CD4-positive, alpha-beta T cell (primary cell): ENCODE data around the gene OXNAD1. TPM values are rescaled to one million over a fixed set of nuclear protein-coding genes. Genes with fewer than 3 reads are reported as not detected.
A peak's percentile ranks its signal among the peaks of the same experiment; 100 is the strongest.

Source experiments
- ATAC-seq: fragments of 200-7000 bp; cut with Tn5 transposase; one replicate; pipeline ENCODE4 v1.10.0; 2022; ENCODE audit warnings: mild to moderate bottlenecking; ENCODE audit not compliant: poor library complexity
- CTCF ChIA-PET: fragments of 350-600 bp; sonication (Branson Sonifier 250); formaldehyde crosslinking; loops from one replicate; lab custom pipeline; 2021; ENCODE audit warnings: antibody characterized with exemption, inconsistent platforms; lab: Charles Lee
- POLR2A ChIA-PET: fragments of 350-600 bp; sonication (Branson Sonifier 250); formaldehyde crosslinking; loops from one replicate; lab custom pipeline; 2021; ENCODE audit warnings: antibody characterized with exemption, inconsistent platforms; lab: Charles Lee
- DNase-seq, 14 experiments: peaks; one replicate each; pipeline ENCODE4 v3.0.0-alpha.2; 2013 to 2020; ENCODE audit warnings: mixed read lengths in 2 of 14
- H3K27ac ChIP-seq, 2 donors: one replicate each; pipeline versions ENCODE4 v1.5.1 to v1.7.0; 2013; ENCODE audit warnings: low read length in 2 of 2, low read depth in 1 of 2, mild to moderate bottlenecking in 1 of 2
- H3K27me3 ChIP-seq, 2 experiments: 1 replicate in 1 of 2; 2 replicates in 1 of 2; pipeline versions ENCODE4 v1.6.1 to v1.7.0; 2013; ENCODE audit warnings: low read length in 2 of 2, control low read depth in 1 of 2, mild to moderate bottlenecking in 1 of 2, moderate library complexity in 1 of 2; ENCODE audit not compliant: insufficient read depth in 2 of 2, control insufficient read depth in 1 of 2
- H3K36me3 ChIP-seq: one replicate; pipeline ENCODE4 v1.6.1; 2013; ENCODE audit warnings: low read length, control low read depth; ENCODE audit not compliant: insufficient read depth
- H3K4me1 ChIP-seq: one replicate; pipeline ENCODE4 v1.6.1; 2013; ENCODE audit warnings: low read length, control low read depth; ENCODE audit not compliant: insufficient read depth
- H3K4me3 ChIP-seq: one replicate; pipeline ENCODE4 v1.5.1; 2013; ENCODE audit warnings: mild to moderate bottlenecking, low read length, moderate library complexity
- H3K9me3 ChIP-seq, 2 experiments: 1 replicate in 1 of 2; 2 replicates in 1 of 2; pipeline versions ENCODE4 v1.6.1 to v1.7.0; 2013; ENCODE audit warnings: low read length in 2 of 2, mild to moderate bottlenecking in 2 of 2, control low read depth in 1 of 2, moderate library complexity in 1 of 2; ENCODE audit not compliant: control insufficient read depth in 1 of 2, insufficient read depth in 1 of 2
- H3K27ac Mint-ChIP-seq: one replicate; pipeline ENCODE4 v1.8.0; 2020; ENCODE audit warnings: mixed read lengths
- H3K27me3 Mint-ChIP-seq: one replicate; pipeline ENCODE4 v1.8.0; 2021; ENCODE audit warnings: mixed read lengths
- H3K36me3 Mint-ChIP-seq: one replicate; pipeline ENCODE4 v1.8.0; 2021; ENCODE audit warnings: low read depth, mixed read lengths
- H3K4me1 Mint-ChIP-seq: one replicate; pipeline ENCODE4 v1.8.0; 2021; ENCODE audit warnings: low read depth, mixed read lengths
- H3K4me3 Mint-ChIP-seq: one replicate; pipeline ENCODE4 v1.8.0; 2020; ENCODE audit warnings: mild to moderate bottlenecking, mixed read lengths
- H3K9me3 Mint-ChIP-seq: one replicate; pipeline ENCODE4 v1.8.0; 2020; ENCODE audit warnings: mixed read lengths
- intact Hi-C, 2 experiments: fragments of 100-400 bp; cut with DNase I in 1 of 2; cut with micrococcal nuclease in 1 of 2; formaldehyde crosslinking; loops; one replicate each; pipeline versions ENCODE4 v1.15.1 to v1.9.0; 2023 to 2025; cut with DNase I, micrococcal nuclease
- total RNA-seq, 174 experiments: library from RNA in 2 of 174; stranded (reverse) in 2 of 174; gene quantifications; one replicate each; pipeline ENCODE4 v1.2.3 and lab custom pipeline; 2021 to 2026
- TF ChIP-seq, protein P1 (sequence below): fragments of 200-600 bp; IDR thresholded peaks from one replicate; pipeline ENCODE4 v1.8.0; 2022; ENCODE audit warnings: antibody characterized with exemption, mild to moderate bottlenecking

OXNAD1 gene
- total RNA-seq, 2 experiments from 2014 or later: 135 TPM

DNA sequence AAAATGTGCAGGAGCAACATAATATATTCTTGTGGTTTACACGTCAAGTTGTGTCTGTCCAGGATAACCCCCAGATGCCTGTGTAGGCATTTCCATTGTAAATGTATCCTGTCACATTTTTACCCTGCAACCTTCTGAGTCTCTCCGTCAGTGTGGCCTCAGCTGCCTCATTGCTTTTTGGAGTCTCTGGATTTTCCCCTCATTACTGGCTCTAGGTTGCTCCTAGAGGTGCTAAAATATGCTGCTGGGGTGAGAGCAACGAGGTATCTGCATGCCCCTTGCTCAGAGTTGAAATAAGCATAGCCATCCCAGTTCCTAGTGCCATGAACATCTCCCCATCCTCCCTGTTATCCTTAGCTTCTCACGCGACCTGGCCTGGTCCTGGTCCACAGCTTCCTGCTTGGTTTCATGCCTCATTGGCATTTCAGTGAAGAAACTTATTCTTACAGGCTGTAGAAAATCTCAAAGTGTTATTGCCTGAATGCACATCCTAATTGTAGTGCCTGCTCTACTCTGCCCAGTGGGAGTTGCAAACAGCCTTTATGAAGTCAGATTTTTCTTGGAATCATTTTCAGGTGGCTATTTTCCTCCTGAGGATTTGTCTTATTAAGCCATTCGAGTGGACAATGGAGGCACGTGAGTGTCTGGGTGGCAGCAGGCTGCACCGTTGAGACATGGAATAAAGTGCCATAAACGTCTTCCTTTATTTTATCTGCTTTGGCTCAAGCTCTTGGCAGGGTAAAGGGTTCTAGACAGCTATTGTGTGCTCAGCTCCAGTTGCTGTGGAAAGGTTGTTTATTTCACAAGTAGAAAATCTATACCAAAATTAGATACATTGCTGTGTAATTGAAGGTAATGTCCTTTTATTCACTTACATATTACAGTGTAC is 33.2 kb downstream of the OXNAD1 start:
- peak overlapping the region; percentile 64 for H3K4me3 Mint-ChIP-seq
- H3K27me3 Mint-ChIP-seq: no peaks in the 10 kb centered on the region
- H3K36me3 Mint-ChIP-seq: peaks cover 97% of the 10 kb centered on the region
- peaks cover 5 to 9% of the 10 kb centered on the region in 2 experiments for H3K9me3 ChIP-seq
- H3K9me3 Mint-ChIP-seq: no peaks in the 10 kb centered on the region
- CTCF ChIA-PET: no interaction called here
- POLR2A ChIA-PET: interaction anchor here (0.6 to 1.2 kb wide), 5 partner anchors 13 to 950 kb away, joined by 3 to 4 read pairs (median 3); no protein-coding TSS in a partner anchor
- TF ChIP-seq, protein P1, sequence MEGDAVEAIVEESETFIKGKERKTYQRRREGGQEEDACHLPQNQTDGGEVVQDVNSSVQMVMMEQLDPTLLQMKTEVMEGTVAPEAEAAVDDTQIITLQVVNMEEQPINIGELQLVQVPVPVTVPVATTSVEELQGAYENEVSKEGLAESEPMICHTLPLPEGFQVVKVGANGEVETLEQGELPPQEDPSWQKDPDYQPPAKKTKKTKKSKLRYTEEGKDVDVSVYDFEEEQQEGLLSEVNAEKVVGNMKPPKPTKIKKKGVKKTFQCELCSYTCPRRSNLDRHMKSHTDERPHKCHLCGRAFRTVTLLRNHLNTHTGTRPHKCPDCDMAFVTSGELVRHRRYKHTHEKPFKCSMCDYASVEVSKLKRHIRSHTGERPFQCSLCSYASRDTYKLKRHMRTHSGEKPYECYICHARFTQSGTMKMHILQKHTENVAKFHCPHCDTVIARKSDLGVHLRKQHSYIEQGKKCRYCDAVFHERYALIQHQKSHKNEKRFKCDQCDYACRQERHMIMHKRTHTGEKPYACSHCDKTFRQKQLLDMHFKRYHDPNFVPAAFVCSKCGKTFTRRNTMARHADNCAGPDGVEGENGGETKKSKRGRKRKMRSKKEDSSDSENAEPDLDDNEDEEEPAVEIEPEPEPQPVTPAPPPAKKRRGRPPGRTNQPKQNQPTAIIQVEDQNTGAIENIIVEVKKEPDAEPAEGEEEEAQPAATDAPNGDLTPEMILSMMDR: no peak
- intact Hi-C loops: no loop called here
- H3K36me3 ChIP-seq: peaks cover 71% of the 10 kb centered on the region
- DNase-seq (peak in 2 of 14 experiments; percentile 50 to 54), ATAC-seq (no peak)
- H3K4me1 Mint-ChIP-seq: peaks cover 96% of the 10 kb centered on the region
- no peak overlapping the region for H3K4me3 ChIP-seq
- peak overlapping the region; percentile 96 for H3K27ac Mint-ChIP-seq
- peaks cover 64% of the 10 kb centered on the region for H3K4me1 ChIP-seq
- peak overlapping the region; percentile 39 to 63 for H3K27ac ChIP-seq
- no peaks in the 10 kb centered on the region for H3K27me3 ChIP-seq

DNA sequence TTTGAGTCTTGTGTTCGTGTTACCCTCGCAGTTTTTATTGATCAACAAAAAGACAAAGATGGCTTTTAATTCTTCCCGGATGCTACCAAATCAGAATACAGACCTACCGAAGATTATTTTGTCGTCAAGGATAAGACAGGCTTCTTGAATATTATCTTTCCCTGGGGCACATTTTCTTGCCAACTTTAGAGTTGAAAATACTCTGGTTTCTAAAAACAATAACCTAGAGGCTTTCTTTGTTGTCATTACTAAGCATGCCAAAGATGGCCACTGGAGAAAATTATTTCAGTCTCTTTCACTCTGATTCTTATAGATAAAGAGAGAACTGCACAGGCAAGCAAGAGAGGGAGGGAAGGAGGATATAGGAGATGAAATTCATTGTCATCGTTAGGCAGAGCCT is 33.9 kb downstream of the OXNAD1 start:
- no peak overlapping the region for H3K4me3 ChIP-seq
- peaks cover 95% of the 10 kb centered on the region for H3K36me3 Mint-ChIP-seq
- ChIA-PET POLR2A (interaction anchor here (0.8 kb wide), 1 partner anchor 951 kb away, joined by 3 read pairs; no protein-coding TSS in a partner anchor), CTCF (no interaction called here)
- no peaks in the 10 kb centered on the region for H3K27me3 ChIP-seq
- peaks cover 94% of the 10 kb centered on the region for H3K4me1 Mint-ChIP-seq
- H3K4me1 ChIP-seq: peaks cover 66% of the 10 kb centered on the region
- peaks cover 71% of the 10 kb centered on the region for H3K36me3 ChIP-seq
- no peaks in the 10 kb centered on the region for H3K9me3 Mint-ChIP-seq
- intact Hi-C loops: no loop called here
- H3K27ac Mint-ChIP-seq: peak overlapping the region; percentile 96
- TF ChIP-seq, protein P1: no peak
- ATAC-seq (no peak), DNase-seq (peak in 1 of 14 experiments; percentile 1)
- H3K27me3 Mint-ChIP-seq: no peaks in the 10 kb centered on the region
- H3K27ac ChIP-seq: peak overlapping the region; percentile 39 to 63
- peaks cover 3 to 5% of the 10 kb centered on the region in 2 experiments for H3K9me3 ChIP-seq
- H3K4me3 Mint-ChIP-seq: peak overlapping the region; percentile 47

DNA sequence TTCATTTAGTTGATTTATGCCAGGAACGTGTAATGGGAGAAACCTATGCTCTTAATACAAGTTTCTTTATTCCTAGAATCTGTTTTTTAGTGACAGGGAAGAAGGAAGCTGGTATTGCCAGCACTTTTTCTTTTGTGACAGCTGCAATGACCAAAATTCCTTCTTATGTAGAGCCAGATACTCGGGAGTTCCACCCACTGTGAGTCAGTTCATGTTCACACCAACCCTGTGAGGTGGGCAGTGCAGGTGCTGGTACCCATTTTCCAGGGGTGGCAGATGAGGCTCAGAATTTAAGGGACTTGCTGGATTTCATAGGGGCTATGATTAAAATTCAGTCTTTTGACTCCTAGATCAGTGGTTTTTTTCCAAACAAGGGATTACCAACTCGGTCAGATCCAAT is 34.7 kb downstream of the OXNAD1 start:
- TF ChIP-seq, protein P1: no peak
- no peak overlapping the region for H3K4me3 ChIP-seq

More for the DNA sequence above, 34.7 kb downstream of the OXNAD1 start:
- peaks cover 97% of the 10 kb centered on the region for H3K36me3 Mint-ChIP-seq
- peaks cover 97% of the 10 kb centered on the region for H3K4me1 Mint-ChIP-seq
- peak overlapping the region; percentile 91 for H3K4me3 Mint-ChIP-seq
- ATAC-seq (no peak), DNase-seq (peak in 1 of 14 experiments; percentile 17)
- intact Hi-C loops: loop anchor here (2.0 to 5.0 kb wide), 4 partner anchors 13 to 213 kb away; partner anchors contain the start of gene RFTN1 (in 1 of the 2)
- H3K27ac Mint-ChIP-seq: peak overlapping the region; percentile 96
- ChIA-PET CTCF (interaction anchor here (1.4 to 2.6 kb wide), 2 partner anchors 11 to 20 kb away, joined by 4 to 11 read pairs; no protein-coding TSS in a partner anchor), POLR2A (interaction anchor here (1.7 to 11.0 kb wide), 6 partner anchors 8 to 213 kb away, joined by 7 to 268 read pairs (median 32); no protein-coding TSS in a partner anchor)
- H3K9me3 Mint-ChIP-seq: no peaks in the 10 kb centered on the region
- Histone ChIP-seq H3K36me3 (peaks cover 77% of the 10 kb centered on the region), H3K27me3 (no peaks in the 10 kb centered on the region), H3K27ac (peak overlapping the region; percentile 63 to 81), H3K9me3 (no peaks in the 10 kb centered on the region), H3K4me1 (peaks cover 69% of the 10 kb centered on the region)
- no peaks in the 10 kb centered on the region for H3K27me3 Mint-ChIP-seq
